ENCODE data around the gene TRIP6.

Gene TRIP6

DNA sequence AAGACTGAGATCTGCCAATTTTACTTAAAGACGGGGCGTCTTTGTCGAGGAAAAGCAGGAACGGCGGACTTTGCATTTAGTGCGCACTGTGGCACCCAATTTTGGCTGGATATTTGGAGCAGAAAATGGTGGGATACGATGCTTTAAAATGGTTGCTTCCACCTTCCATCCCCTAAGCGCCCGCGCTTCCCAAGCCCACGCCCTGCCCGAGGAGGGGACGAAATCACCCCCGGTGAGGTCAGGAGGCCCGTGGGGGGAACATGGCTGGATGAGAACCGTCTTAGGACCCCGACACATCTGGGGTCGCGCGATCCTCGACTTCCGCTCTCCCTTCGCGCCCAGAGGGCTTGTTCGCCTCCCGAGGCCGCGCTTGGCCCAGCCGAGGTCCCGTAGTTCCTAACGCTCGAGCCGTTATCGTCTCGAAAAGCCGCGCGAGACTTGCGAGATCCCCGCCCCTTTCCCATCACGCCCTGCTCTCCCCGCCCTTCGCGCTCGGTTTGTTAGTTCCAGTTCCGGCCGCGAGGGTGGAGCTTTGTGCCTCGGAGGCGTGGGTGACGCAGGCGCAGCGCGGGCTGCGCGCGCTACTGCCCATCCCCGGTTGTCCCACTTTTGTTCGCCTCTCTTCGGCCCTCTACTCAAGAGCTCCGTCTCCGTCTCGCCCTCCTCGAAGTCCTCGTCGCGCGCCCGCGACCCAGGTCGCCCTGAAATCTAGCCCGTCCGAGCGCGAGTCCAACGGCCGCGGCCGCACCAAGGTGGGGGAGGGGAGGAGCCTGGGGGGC is 7.6 kb downstream of the TRIP6 start, which contains the start of gene SRRT:
Gene SRRT, plus strand, starts transcription at position 527 of the 779 bp plus-strand sequence. CDS start 488 bp downstream, outside the sequence.
- DNase-seq (ENCODE audit: low read depth) = peak; percentile 74

- no peak for DNase-seq (ENCODE audit: low read depth)
Measured at GRCh38 chr7:100875356-100875751, 8.2 kb downstream of the TRIP6 start.

- DNase-seq (ENCODE audit: low read depth) = no peak
Measured at GRCh38 chr7:100878013-100878412, 10.8 kb downstream of the TRIP6 start.

DNA sequence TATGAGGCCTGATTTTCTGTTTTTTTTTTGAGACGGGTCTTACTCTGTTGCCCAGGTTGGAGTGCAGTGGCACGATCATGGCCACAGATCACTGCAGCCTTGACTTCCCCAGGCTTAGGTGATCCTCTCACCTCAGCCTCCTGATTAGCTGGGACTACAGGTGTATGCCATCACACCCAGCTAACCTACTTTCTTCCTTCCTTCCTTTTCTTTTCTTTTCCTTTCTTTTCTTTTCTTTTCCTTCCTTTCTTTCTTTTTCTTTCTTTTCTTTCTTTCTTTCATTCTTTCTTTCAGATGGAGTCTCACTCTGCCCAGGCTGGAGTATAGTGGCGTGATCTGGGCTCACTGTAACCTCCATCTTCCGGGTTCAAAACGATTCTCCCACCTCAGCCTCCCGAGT is 11.5 kb downstream of the TRIP6 start:
- DNase-seq (ENCODE audit: low read depth) = no peak

DNA sequence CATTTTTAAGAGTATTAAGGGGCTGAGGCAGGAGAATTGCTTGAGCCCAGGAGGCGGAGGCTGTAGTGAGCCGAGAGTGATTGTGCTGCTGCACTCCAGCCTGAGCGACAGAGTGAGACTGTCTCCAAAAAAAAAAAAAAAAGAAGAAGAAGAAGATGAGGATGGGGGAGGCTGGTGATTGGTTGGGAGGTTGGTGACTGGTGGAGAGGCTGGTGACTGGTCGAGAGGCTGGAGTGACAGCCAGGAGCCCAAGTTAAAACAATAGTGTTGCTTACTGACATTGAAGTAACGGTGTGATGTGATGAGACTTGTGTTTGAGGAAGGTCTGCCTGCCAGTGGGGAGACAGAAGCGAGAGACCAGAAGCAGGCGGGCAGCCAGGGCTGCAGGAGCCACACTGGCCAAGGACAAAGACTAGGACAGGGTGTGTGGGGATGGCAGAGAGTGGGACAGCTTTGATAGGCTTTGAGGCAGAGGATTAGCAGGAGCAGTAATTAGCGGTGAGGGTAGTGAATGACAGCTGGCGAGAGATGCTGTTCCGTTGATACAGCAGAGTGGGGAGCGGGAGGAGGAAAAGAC is 12.6 kb downstream of the TRIP6 start:
- DNase-seq (ENCODE audit: low read depth) = no peak

GRCh38 chr7:100880645-100881044 is 13.5 kb downstream of the TRIP6 start:
- no peak for DNase-seq (ENCODE audit: low read depth)

- no peak for DNase-seq (ENCODE audit: low read depth)
Measured at GRCh38 chr7:100881136-100881535, 13.9 kb downstream of the TRIP6 start.

GRCh38 chr7:100882201-100882600 is 15.0 kb downstream of the TRIP6 start:
- DNase-seq (ENCODE audit: low read depth) = no peak

GRCh38 chr7:100882785-100883526 is 15.8 kb downstream of the TRIP6 start:
- DNase-seq (ENCODE audit: low read depth) = no peak

GRCh38 chr7:100884736-100885439 is 17.7 kb downstream of the TRIP6 start:
- DNase-seq (ENCODE audit: low read depth) = no peak

DNA sequence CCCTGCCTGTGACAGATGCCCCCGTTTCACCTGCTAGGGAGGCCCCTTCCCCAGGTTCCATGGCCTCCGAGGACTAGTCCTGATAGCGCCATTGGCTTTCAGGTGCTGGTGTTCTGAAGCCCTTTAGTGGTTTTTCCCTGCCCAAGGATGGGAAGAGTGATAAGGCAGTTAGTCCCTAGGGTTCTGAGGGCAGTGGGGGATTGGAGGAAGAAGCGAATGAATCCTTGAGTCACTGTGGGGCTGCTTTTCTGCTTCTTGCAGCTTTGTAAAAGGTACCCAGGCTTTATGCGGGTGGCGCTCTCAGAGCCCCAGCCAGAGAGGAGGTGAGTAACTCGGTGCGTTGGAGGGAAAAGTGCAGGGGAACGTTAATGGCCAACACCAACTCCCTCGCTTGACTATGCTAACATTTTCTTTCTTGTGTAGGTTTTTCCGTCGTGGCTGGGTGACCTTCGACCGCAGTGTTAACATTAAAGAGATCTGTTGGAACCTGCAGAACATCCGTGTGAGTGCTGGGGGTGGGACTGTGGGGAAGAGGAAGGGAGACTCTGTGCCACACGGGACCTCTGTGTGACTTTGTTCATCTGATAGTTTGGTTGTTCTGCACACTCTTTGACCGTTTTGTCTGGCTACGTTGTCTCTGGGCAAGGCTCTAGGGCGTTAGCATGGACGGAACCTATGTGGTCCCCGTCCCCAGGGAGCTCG is 18.4 kb downstream of the TRIP6 start:
- DNase-seq (ENCODE audit: low read depth) = no peak

DNA sequence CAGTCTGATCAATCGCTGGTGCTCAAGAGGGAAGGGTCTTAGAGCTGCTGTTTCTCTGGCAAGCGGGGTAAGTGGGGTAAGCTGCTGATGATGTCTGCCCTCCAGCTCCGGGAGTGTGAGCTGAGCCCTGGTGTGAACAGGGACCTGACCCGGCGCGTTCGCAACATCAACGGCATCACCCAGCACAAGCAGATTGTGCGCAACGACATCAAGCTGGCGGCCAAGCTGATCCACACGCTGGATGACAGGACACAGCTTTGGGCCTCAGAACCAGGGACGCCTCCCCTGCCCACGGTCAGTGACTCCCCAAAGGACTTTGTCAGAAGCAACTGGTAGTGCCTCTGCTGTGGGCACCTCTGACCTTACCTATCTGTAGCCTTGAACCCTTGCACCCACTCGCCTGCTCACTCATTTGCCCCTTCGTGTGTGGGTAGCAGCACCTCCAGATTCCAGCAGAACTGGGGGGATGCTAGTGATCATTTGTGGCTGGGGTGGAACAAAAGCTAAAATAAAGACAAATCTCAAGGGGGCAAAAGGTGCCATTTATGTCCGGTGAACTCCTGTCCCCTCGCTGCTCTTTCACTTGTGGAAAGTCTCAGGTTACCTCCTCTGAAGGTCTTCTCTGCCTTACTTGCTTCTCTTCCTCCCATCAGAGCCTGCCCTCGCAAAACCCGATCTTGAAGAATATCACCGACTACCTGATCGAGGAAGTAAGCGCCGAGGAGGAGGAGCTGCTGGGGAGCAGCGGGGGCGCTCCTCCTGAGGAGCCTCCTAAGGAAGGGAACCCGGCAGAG is 19.2 kb downstream of the TRIP6 start:
- DNase-seq (ENCODE audit: low read depth) = no peak

DNA sequence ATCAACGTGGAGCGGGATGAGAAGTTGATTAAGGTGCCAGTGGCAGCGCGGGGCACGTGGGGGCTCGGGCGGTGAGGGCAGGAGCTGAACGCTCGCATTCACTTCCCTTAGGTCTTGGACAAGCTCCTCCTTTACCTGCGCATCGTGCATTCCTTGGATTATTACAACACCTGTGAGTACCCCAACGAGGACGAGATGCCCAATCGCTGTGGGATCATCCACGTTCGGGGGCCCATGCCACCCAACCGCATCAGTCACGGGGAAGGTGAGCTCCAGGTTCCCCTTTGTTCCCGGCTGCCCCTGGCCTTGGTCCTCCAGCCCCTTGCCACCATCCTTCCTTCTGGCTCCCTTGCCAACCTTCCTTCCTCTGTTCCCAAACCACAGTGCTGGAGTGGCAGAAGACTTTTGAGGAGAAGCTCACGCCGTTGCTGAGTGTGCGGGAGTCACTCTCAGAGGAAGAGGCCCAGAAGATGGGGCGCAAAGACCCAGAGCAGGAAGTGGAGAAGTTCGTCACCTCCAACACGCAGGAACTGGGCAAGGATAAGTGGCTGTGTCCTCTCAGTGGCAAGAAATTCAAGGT is 19.8 kb downstream of the TRIP6 start:
- no peak for DNase-seq (ENCODE audit: low read depth)

DNA sequence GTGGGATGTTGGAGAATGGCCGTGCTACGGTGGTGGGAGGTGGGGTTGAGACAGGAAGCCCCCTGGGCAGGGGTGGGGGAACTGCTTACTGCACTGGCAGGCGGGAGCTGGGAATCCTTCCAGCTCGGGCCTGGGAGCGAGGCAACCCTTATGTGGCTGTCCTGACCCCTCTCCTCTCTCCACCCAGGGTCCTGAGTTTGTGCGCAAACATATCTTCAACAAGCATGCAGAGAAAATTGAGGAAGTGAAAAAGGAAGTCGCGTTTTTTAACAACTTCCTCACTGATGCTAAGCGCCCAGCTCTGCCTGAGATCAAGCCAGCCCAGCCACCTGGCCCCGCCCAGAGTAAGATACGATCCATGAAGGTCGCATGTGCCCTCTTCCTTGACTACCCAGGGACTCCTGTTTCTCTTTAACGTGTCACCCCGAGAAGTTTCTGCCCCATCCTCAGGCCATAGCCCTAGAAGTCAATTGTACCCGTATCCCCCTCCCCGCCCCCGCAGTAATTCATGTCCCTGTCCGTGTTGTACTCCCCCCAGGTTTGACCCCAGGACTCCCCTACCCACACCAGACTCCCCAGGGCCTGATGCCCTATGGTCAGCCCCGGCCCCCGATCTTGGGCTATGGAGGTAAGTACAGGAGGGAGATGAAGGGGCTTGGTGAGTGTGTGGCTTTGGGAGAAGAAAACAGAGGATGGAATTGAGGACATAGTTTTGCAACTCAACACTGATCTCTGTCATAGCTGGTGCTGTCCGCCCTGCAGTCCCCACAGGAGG is 20.5 kb downstream of the TRIP6 start:
- no peak for DNase-seq (ENCODE audit: low read depth)

GRCh38 chr7:100888291-100888987 is 21.3 kb downstream of the TRIP6 start:
- DNase-seq (ENCODE audit: low read depth) = no peak

- DNase-seq (ENCODE audit: low read depth) = no peak
Measured at GRCh38 chr7:100888988-100889750, 22.0 kb downstream of the TRIP6 start, which contains the start of gene UFSP1. Gene UFSP1, minus strand, starts transcription at chr7:100889715. Its CDS starts 444 bp downstream, at chr7:100889271.

DNA sequence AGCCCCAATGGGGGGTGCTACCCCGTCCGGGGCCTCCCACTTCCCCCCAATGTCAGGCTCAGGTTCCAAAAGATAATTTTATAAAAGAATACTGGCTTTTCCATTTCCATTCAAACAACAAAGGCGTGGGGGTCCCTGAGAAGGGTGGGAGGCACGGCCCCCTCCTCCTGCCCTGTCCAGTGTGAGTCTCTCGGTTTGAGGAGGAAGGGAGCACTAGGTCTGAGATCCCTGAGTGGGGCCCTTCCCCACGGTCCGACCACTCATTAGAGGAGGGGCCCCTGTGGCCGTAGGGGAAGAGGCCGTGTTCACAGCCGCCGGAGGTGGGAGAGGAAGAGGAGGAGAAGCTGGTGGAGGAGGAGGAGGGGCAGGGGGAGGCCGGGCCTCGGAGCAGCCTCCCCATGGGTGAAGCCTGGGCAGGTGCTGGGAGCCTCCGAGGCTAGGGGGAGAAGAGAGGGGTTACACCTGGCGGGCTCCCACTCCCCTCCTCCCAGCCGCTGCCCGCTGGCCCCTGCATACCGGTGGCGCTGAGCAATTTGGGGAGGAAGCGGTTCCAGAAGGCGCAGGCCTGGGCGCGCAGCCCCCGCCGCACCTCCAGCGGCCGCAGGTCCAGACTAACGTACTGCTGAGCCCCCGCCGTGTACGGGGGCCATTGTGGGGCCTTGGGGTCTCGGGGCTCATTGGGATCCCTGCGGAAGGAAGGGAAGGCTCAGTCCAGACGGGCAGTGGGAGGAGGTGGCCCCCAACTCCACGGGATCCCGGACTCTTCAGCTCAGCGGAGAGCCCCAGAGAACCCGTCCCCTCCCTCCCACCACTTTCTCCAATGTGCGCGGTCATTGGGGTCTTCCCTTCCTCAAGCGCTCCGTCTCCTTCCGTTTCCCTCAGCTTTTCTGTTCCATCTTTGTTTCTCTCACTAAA is 23.7 kb downstream of the TRIP6 start:
- no peak for DNase-seq (ENCODE audit: low read depth)
